Right ventricle myocardium inferior (tissue), 1 donor: ENCODE results near the gene C2orf69. TPM values are rescaled to one million over a fixed set of nuclear protein-coding genes. Genes with fewer than 3 reads are reported as not detected.

Source experiments
- ATAC-seq: fragments of 200-7000 bp; cut with Tn5 transposase; one replicate; pipeline ENCODE4 v1.9.1; 2020; ENCODE audit warnings: mild to moderate bottlenecking, moderate library complexity
- DNase-seq: peaks from one replicate; pipeline ENCODE4 v3.0.0; 2021; ENCODE audit errors: missing footprints
- intact Hi-C: fragments of 100-400 bp; cut with DNase I; formaldehyde crosslinking; loops from one replicate; pipeline ENCODE4 v1.11.0; 2022
- total RNA-seq: library from RNA; stranded (reverse); fragmentation: NEBNext Ultra II Directional; extraction: Animal tissue kit (Norgen Biotek cat#: 25700); gene quantifications from one replicate; pipeline ENCODE4 v1.2.1, GENCODE V29; 2021
- donor health status: DM: no; HTN: yes; CAD: no; lungs with severe emphysema.

The C2orf69 gene
- total RNA-seq, 1 donor from 2014 or later: 8.0 TPM

GRCh38 chr2:199955007-199955338 is 43.9 kb downstream of the C2orf69 start:
- ATAC-seq: peak; percentile 37
- DNase-seq: no peak
- intact Hi-C loops: no loop called here

- intact Hi-C loops: no loop called here
- DNase-seq (peak; percentile 91), ATAC-seq (peak; percentile 95)
These were observed 44.4 kb downstream of the C2orf69 start, which contains the start of the genes MAIP1 and TYW5 for GRCh38 chr2:199955339-199956061. Gene MAIP1 (plus strand): TSS chr2:199955582. CDS start chr2:199955799, 217 bp downstream. Gene TYW5 (minus strand): TSS chr2:199955491. CDS start chr2:199955470, 21 bp downstream.

- ATAC-seq (no peak), DNase-seq (no peak)
- intact Hi-C loops: no loop called here
These were observed 44.9 kb downstream of the C2orf69 start for GRCh38 chr2:199956062-199956380.

- no peak for DNase-seq
These were observed 46.9 kb downstream of the C2orf69 start for GRCh38 chr2:199958014-199958413.

GRCh38 chr2:199962203-199962602 is 51.1 kb downstream of the C2orf69 start:
- DNase-seq: no peak
- intact Hi-C loops: no loop called here
- ATAC-seq: no peak

More at GRCh38 chr2:199958014-199958413, 46.9 kb downstream of the C2orf69 start:
- no peak for ATAC-seq
- intact Hi-C loops: no loop called here

- intact Hi-C loops: no loop called here
- no peak for DNase-seq
- ATAC-seq: no peak
These were observed 55.3 kb downstream of the C2orf69 start for GRCh38 chr2:199966405-199966804.

- DNase-seq: no peak
- intact Hi-C loops: no loop called here
- no peak for ATAC-seq
These were observed 55.9 kb downstream of the C2orf69 start for GRCh38 chr2:199966976-199967375.

- ATAC-seq: no peak
- intact Hi-C loops: no loop called here
- DNase-seq: no peak
These were observed 57.0 kb downstream of the C2orf69 start for GRCh38 chr2:199968126-199968525.

GRCh38 chr2:199972088-199972626 is 61.1 kb downstream of the C2orf69 start:
- ATAC-seq: no peak
- intact Hi-C loops: loop anchor here (5.0 kb wide), 1 partner anchor 730 kb away; no protein-coding TSS in a partner anchor
- DNase-seq: no peak

- intact Hi-C loops: loop anchor here (5.0 kb wide), 1 partner anchor 729 kb away; no protein-coding TSS in a partner anchor
- peak; percentile 42 for ATAC-seq
These were observed 62.6 kb downstream of the C2orf69 start for GRCh38 chr2:199973703-199974102.

GRCh38 chr2:199975273-199975895 is 64.3 kb downstream of the C2orf69 start:
- intact Hi-C loops: no loop called here
- DNase-seq (no peak), ATAC-seq (no peak)

More at GRCh38 chr2:199973703-199974102, 62.6 kb downstream of the C2orf69 start:
- no peak for DNase-seq

Other genes with a start within 250 kb of the C2orf69 start
- gene FTCDNL1, start 60.1 kb upstream of the C2orf69 start, total RNA-seq: 3.0 TPM
- gene TYW5, start 44.2 kb downstream of the C2orf69 start, total RNA-seq: 2.7 TPM
- gene MAIP1, start 44.3 kb downstream of the C2orf69 start, total RNA-seq: 24.9 TPM